K562 treated with DMSO at 1 percent for 48 hours (cell line): ENCODE measurements around the gene ZCWPW2. TPM values are rescaled to one million over a fixed set of nuclear protein-coding genes. Genes with fewer than 3 reads are reported as not detected.

Source experiments
- total RNA-seq: library from RNA; unstranded; fragments of 300-600 nt; gene quantifications from 2 replicates; pipeline ENCODE4 v1.2.3, GENCODE V29; 2022; ENCODE audit warnings: low replicate concordance; ENCODE audit errors: extremely low read depth

ZCWPW2 gene
- not detected in 2 replicates for total RNA-seq

GRCh38 chr3:28348629-28349468 lies at the start of gene ZCWPW2, which contains the start of gene AZI2:
TSS of gene ZCWPW2 (plus strand) at chr3:28348721. CDS start at chr3:28413069, 64,348 bp downstream.
TSS of gene AZI2 (minus strand) at chr3:28348824. CDS start at chr3:28340617, 8,207 bp downstream.

Other genes starting within 250 kb of the ZCWPW2 start
- not detected in 2 replicates for gene CMC1, start 107.1 kb upstream of the ZCWPW2 start, total RNA-seq
- gene AZI2, start 103 bp downstream of the ZCWPW2 start, total RNA-seq, result not detected in 2 replicates